RKO (cell line): ENCODE measurements around the gene EXOSC5.
"Not testable (repeated sequence)": the region's sequence is repeated elsewhere in the genome, so short reads cannot be mapped to it uniquely, and the experiment has no call there.

Experiments
- DNase-seq: peaks from one replicate; pipeline ENCODE4 v3.0.0-alpha.2; 2016; ENCODE audit warnings: low spot score

The EXOSC5 gene

DNA sequence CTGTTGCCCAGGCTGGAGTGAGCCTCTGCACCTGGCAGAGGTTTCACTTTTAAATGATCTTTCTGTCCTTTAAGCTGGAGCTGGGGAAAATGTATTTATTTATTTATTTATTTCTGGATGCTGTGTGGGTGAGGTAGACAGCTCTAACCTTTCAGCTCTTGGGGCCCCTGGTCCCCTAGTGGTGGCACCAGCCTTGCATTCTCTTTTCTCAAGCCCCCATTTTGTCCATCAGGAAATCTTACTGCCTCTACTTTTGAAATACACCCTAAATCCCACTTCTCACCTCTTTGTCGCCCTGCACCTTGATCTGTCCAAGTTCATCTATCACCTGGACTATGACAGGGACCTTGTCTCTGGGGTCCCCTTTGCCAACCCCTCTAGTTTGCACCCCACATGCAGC, 31.1 kb downstream of the EXOSC5 start:
- peak; percentile 47 for DNase-seq

GRCh38 chr19:41364524-41365391, 32.4 kb downstream of the EXOSC5 start:
- no peak for DNase-seq

DNA sequence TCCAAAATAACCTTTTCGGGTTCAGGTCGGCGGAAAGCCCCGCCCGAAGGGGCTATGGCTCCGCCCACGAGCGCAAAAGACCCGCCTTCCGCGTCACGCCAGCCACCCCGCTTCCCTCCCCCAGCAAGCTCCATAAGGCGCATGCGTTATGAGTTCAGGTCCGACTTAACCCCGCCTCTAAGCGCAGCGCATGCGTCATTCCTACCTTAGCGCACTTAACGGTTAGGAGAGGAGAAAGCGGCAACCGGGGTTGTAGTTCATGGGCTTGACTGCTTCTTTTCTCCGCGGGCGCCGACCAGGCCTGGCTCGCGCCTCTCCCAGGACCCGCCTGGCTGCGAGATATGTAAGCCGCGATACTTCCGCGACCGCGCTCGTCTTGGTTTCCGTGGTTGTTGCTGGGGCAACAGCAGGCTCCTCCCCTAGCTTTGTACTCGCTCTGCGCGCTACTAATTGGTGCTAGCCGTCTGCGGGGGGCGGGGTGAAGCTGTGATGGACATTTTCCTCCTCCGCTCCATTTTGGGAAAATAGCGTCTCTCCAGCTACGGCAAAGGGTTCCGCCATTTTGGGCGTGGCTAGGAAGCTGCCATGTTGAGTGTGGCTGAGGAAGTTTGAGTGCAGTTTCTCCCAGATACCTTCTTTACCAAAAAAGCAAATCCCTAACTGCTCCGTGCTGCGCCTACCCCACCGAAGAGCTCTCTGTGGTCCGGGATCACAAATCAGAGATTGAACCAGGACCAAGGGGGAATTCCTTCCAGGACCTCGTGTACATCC, 33.2 kb downstream of the EXOSC5 start, which contains the start of gene B9D2:
Gene B9D2 (minus strand): TSS at position 397 of the 771 bp plus-strand sequence. CDS start 630 bp downstream, outside the sequence.
- peak; percentile 98 for DNase-seq

- DNase-seq, result no peak
These were observed 33.8 kb downstream of the EXOSC5 start for GRCh38 chr19:41363371-41363752.

- DNase-seq, result no peak
These were observed 34.9 kb downstream of the EXOSC5 start for GRCh38 chr19:41362143-41362847.

- DNase-seq, result no peak
These were observed 37.4 kb downstream of the EXOSC5 start for GRCh38 chr19:41359741-41360140.

DNA sequence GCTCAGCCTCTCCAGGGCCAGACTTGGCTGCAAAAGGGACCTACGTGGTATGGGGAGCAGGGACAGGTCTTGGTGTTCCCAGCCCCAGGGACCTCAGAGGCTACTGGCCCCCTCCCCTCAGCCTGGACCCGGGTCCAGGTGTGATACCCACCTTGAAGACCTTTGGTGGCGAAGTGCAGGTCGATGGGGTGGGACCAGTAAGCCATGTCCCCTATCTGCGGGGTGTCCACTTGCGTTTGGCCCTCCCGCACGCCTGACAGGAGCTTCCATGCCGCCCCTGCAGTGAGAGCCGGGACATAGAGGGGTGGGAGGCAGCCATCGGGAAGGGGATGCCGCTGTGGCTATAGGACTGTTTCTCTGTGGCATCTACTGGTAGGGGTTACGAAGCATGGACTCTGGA, 39.4 kb downstream of the EXOSC5 start:
- no peak for DNase-seq

GRCh38 chr19:41356984-41357739, 40.0 kb downstream of the EXOSC5 start:
- DNase-seq, result no peak

- no peak for DNase-seq
These were observed 41.4 kb downstream of the EXOSC5 start for GRCh38 chr19:41355802-41356201.

DNA sequence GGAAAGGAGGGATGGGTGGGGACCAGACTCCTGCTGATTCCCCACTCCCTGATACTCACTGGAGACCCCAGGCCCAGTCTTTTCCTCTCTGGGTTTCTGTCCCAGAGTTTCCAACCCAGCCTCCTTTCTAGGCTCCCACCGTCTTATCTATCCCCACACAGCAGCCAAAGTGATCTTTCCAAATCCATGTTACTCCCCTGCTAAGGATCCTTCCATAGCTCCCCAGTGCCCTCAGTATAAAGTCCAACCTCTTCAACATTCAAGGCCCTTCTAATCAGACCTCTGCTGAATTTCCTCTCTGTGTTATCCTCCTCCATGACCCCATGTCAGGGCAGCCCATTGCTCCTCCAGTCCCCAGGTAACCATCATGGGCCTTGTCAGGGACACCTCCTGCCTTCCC, 42.1 kb downstream of the EXOSC5 start:
- no peak for DNase-seq

DNA sequence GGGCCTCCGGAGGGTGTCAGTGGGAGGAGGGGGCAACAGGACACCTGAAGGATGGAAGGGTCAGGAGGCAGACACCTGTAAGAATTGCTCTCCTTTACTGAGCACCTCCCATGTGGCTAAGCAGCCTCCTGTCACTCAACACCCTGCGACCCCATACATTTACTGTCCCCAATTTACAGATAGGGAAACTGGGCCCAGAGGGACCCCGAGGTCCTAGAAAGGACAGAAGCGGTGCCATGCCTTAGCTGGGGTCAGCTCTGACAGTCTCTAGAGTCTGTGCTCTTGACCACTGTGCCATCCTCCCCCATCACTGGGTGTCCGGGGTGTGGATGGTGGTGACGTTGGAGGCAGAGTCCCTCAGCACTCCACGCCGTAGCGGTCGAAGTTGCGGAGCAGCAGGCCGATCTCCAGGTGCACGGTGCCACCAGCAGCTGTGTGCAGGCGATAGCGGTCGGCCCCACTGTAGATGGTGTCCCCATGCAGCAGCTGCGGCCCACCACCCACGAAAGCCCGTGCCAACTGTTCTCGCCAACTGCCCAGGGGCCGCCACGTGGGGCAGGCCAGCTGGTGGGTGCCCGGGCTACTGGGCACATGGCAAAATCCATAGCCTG, 42.7 kb downstream of the EXOSC5 start:
- no peak for DNase-seq

DNA sequence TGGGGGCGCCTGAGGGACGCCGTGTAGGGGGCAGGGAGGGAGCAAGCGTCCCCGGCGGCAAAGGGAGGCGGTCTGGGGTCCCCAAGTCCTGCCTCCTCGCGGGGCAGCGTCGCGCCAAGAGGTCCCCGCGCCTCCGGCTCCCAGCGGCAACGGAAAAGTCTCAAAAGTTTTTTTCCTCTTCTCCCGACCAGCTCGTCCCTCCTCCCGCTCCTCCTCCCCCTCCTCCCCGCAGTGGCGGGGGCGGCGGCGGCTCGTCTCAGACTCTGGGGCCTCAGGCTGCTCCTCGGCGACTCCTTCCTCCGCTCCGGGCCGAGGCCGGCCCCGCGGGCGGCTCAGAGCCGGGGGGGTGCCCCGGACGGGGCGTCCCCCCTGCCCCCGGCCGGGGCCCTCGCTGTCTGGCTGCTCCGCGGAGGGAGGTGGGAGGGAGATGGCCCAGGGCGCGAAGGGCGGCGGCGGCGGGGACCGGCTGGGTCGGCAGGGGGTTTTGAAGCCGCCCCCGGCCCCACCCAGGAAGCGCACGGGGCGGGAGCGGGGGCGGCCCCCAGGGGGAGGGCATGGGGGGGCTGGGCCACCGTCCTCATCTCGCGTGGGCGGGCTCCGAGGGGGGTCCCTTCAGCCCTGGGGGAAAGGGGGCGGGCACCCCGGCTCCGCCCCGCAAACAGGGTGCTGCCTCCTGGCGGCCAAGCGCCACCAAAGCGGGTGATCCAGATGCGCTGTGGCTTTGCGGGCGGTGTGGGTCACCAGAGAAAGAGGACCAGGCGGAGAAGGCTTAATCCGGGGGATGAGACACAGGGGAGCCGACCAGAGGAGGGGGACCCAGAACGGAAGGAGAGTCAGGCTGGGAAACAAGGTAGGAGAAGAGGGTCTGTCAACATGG, 43.5 kb downstream of the EXOSC5 start, which contains the start of gene TGFB1:
Gene TGFB1 (minus strand): TSS at position 457 of the 877 bp plus-strand sequence. CDS start 878 bp downstream, outside the sequence.
- peak; percentile 87 for DNase-seq

DNA sequence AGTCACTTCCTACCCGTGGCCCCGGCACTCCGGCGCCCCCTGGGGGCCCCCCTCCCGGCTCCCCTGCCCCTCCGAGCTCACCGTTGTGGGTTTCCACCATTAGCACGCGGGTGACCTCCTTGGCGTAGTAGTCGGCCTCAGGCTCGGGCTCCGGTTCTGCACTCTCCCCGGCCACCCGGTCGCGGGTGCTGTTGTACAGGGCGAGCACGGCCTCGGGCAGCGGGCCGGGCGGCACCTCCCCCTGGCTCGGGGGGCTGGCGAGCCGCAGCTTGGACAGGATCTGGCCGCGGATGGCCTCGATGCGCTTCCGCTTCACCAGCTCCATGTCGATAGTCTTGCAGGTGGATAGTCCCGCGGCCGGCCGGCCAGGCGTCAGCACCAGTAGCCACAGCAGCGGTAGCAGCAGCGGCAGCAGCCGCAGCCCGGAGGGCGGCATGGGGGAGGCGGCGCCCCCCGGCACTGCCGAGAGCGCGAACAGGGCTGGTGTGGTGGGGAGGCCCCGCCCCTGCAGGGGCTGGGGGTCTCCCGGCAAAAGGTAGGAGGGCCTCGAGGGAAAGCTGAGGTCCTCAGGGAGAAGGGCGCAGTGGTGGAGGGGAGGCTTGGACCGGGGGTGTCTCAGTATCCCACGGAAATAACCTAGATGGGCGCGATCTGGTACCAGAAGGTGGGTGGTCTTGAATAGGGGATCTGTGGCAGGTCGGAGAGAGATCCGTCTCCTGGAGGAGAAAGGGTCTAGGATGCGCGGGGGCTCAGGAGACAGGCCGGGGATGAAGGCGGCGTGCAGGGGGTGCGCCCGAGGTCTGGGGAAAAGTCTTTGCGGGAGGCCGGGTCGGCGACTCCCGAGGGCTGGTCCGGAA, 44.3 kb downstream of the EXOSC5 start:
- peak; percentile 75 for DNase-seq

- DNase-seq, result no peak
These were observed 44.9 kb downstream of the EXOSC5 start for GRCh38 chr19:41352279-41352608.

GRCh38 chr19:41351339-41352245, 45.6 kb downstream of the EXOSC5 start:
- peak; percentile 49 for DNase-seq

GRCh38 chr19:41350735-41351338, 46.3 kb downstream of the EXOSC5 start:
- no peak for DNase-seq

DNA sequence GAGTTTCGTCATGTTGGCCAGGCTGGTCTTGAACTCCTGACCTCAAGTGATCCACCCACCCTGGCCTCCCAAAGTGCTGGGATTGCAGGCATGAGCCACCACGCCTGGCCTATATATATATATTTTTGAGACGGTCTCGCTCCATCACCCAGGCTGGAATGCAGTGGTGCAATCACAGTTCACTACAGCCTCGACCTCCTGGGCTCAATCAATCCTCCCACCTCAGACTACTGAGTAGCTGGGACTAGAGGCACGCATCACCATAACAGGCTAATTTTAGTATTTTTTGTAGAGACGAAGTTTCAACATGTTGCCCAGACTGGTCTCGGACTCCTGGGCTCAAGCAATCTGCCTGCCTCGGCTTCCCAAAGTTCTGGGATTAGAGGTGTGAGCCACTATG, 50.2 kb downstream of the EXOSC5 start:
- not testable (repeated sequence) for DNase-seq

- DNase-seq, result no peak
These were observed 53.0 kb downstream of the EXOSC5 start for GRCh38 chr19:41344162-41344561.
